ENCODE results near the gene FKBP14. TPM values are rescaled to one million over a fixed set of nuclear protein-coding genes. Genes with fewer than 3 reads are reported as not detected.
A peak's percentile ranks its signal among the peaks of the same experiment; 100 is the strongest.

FKBP14 gene
- polyA plus RNA-seq, 1 of the 3 experiments (the other 2 are of a cell fraction), result 15.7 TPM

GRCh38 chr7:30026229-30027064 is at the start of gene FKBP14 (continued):
- TF ChIP-seq MXI1 (IDR thresholded peaks at IDR 0.05; ENCODE audit: low read depth, low read length) (peak; percentile 92), RFX5 (IDR thresholded peaks at IDR 0.05; ENCODE audit: low read length) (peak; percentile 76; the same call in 1 of the 2 replicates), CHD2 (IDR thresholded peaks at IDR 0.05; ENCODE audit: low read length, partially characterized antibody) (peak; percentile 93), TEAD4 (IDR thresholded peaks at IDR 0.05; ENCODE audit: borderline replicate concordance, insufficient read depth) (0 out of 2 replicates have a peak, but pooled peaks have one; percentile 42), CTCF (IDR thresholded peaks at IDR 0.05) (no peak), IRF3 (IDR thresholded peaks at IDR 0.05; ENCODE audit: low read depth, low read length) (peak; percentile 97), SIN3A (IDR thresholded peaks at IDR 0.05; ENCODE audit: borderline replicate concordance, low read depth, low read length) (peak; percentile 78; the same call in 1 of the 2 replicates), TAF1 (IDR thresholded peaks at IDR 0.05; ENCODE audit: borderline replicate concordance, low read depth, low read length) (peak; percentile 68; the same call in 1 of the 2 replicates), NFIC (IDR thresholded peaks at IDR 0.05; ENCODE audit: borderline replicate concordance) (peak; percentile 90), FOXM1 (IDR thresholded peaks at IDR 0.05; ENCODE audit: low read depth) (no peak)

- H3K4me2 ChIP-seq, result no peak overlapping the region
- no peak overlapping the region for H3K9ac ChIP-seq
- no peaks in the 10 kb centered on the region for H3K9me2 ChIP-seq
- POLR2A ChIA-PET, result no interaction called here
- no peaks in the 10 kb centered on the region for H3F3A ChIP-seq (replicated peaks; ENCODE audit: insufficient read depth)
- H3K4me3 ChIP-seq (ENCODE audit: low read depth in 2 of 2, low read length in 1 of 2), result no peak overlapping the region
- DNase-seq, result peak; percentile 32
- H3K27me3 ChIP-seq (ENCODE audit: insufficient read depth), result no peaks in the 10 kb centered on the region
- no peaks in the 10 kb centered on the region; the same call in 1 of the 2 replicates for H4K20me1 ChIP-seq (ENCODE audit: insufficient read depth)
- H3K9me3 ChIP-seq, result no peaks in the 10 kb centered on the region
- CTCF ChIA-PET, result interaction anchor here (0.7 to 13.9 kb wide), 17 partner anchors 9 to 479 kb away, joined by 3 to 155 read pairs (median 4); partner anchors contain the start of gene MTURN
- H3K4me1 ChIP-seq (ENCODE audit: control insufficient read depth in 1 of 2, insufficient read depth in 2 of 2, low read depth in 1 of 2, low read length in 1 of 2), result no peaks in the 10 kb centered on the region
- H3K79me2 ChIP-seq (ENCODE audit: insufficient read depth), result no peaks in the 10 kb centered on the region
- WGBS (ENCODE audit: low lambda C conversion rate), result 67% methylated on average over 1 of the region's 1 CpG
- no peak overlapping the region for H3K27ac ChIP-seq (ENCODE audit: low read depth in 2 of 2, low read length in 1 of 2)
- H2AFZ ChIP-seq (ENCODE audit: low read depth), result no peak overlapping the region
- peaks cover 17 to 68% of the 10 kb centered on the region in 2 experiments for H3K36me3 ChIP-seq (replicated peaks in 1 of 2; ENCODE audit: control insufficient read depth in 1 of 2, insufficient read depth in 2 of 2, low read length in 1 of 2)
- TF ChIP-seq ELF1 (IDR thresholded peaks at IDR 0.05) (no peak), YY1 (IDR thresholded peaks at IDR 0.05; ENCODE audit: low read depth) (no peak), FOXM1 (IDR thresholded peaks at IDR 0.05; ENCODE audit: low read depth) (no peak), RFX5 (IDR thresholded peaks at IDR 0.05; ENCODE audit: low read length) (no peak), RXRA (IDR thresholded peaks at IDR 0.05; ENCODE audit: borderline replicate concordance, low read depth) (no peak), REST (IDR thresholded peaks at IDR 0.05; ENCODE audit: low read depth, low read length) (no peak), RAD21 (IDR thresholded peaks at IDR 0.05; ENCODE audit: low read length) (peak; percentile 64), USF1 (IDR thresholded peaks at IDR 0.05; ENCODE audit: borderline replicate concordance, low read depth) (no peak), SMC3 (IDR thresholded peaks at IDR 0.05; ENCODE audit: low read depth, low read length) (peak; percentile 48), GATA2 (CRISPR knock-in tag; IDR thresholded peaks at IDR 0.05) (no peak), EZH2phosphoT487 (IDR thresholded peaks at IDR 0.05; ENCODE audit: borderline replicate concordance, low read depth) (no peak), CHD2 (IDR thresholded peaks at IDR 0.05; ENCODE audit: low read length, partially characterized antibody) (no peak)
Observed at GRCh38 chr7:30074422-30075030, 48.0 kb upstream of the FKBP14 start.

All from SK-N-SH (cell line).